ENCODE data around the gene FOSL1.
A peak's percentile ranks its signal among the peaks of the same experiment; 100 is the strongest.

Gene FOSL1

DNA sequence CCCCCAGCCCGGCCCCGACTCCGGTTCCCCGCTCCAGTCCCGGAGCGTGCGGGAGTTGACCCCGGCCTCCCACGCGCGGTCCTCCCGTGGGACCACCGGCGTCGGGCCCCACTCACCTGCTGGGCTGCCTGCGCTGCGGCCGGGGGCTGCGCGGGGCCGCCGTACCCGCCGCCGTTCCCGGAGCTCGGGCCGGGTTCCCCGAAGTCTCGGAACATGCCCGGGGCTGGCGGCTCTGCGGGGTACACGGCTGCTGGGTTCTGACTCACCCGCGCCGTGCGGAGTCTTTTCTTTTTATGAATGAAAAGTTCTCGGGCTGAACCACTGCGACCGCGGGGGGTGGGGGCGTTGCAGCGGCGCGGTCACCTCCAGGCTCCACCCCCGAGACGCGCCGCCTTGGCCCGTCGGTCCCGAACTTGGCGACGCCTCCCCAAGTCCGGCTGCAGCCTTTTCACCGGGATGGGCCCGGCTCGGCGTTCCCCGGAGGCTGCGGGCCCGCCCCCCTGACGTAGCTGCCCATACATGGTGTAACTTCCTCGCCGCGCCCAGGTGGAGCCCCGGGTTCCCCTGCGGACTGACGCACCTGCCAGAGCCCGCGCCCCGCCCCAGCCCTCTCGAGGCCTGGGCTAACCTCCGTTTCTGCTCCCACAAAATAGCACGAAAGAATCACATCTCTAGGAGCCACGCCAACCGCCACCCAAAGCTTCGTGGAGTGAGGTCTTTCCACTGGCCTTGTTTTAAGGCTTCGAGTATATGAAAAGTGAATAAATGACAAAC lies at the start of gene FOSL1:
TSS of gene FOSL1 (minus strand) at position 264 of the 774 bp plus-strand sequence. CDS start at position 215, 49 bp downstream.
- peak; percentile 34 to 69 for DNase-seq

- no peak for DNase-seq
Measured at GRCh38 chr11:65947603-65948125, 47.5 kb upstream of the FOSL1 start.

GRCh38 chr11:65947133-65947532 lies 46.9 kb upstream of the FOSL1 start:
- DNase-seq = no peak

GRCh38 chr11:65946655-65947054 lies 46.5 kb upstream of the FOSL1 start:
- DNase-seq = no peak

GRCh38 chr11:65945941-65946558 lies 45.9 kb upstream of the FOSL1 start:
- no peak for DNase-seq

- no peak for DNase-seq
Measured at GRCh38 chr11:65945430-65945911, 45.3 kb upstream of the FOSL1 start, which contains the start of gene TSGA10IP. TSGA10IP (plus strand) TSS chr11:65945480; CDS start chr11:65945676, 196 bp downstream.

GRCh38 chr11:65944767-65945166 lies 44.6 kb upstream of the FOSL1 start:
- DNase-seq = no peak

- DNase-seq = no peak
Measured at GRCh38 chr11:65944191-65944590, 44.0 kb upstream of the FOSL1 start.

GRCh38 chr11:65942531-65942930 lies 42.3 kb upstream of the FOSL1 start:
- no peak for DNase-seq

DNA sequence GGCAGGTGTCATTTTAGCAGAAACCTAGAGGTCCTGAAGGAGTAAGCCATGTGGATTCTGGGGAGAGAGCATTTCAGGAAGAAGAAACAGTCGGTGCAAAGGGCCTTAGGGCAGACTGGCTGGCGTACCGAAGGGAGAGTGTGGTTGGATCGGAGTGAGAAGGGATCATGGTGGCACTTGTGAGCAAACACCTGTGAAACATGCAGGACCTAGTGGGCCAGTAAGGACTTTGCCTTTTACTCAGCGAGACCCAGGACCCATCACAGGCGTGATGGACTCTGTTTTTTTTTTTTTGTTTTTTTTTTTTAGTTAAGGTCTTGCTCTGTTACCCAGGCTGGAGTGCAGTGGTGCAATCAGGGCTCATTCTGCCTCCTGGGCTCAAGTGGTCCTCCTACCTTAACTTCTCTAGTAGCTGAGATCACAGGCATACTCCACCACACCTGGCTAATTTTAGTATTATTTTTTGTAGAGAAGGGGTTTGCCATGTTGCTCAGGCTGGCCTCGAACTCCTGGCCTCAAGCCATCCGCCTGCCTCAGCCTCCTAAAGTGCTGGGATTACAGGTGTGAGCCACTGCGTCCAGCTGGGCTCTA lies 41.6 kb upstream of the FOSL1 start:
- DNase-seq = no peak

GRCh38 chr11:65937766-65938165 lies 37.6 kb upstream of the FOSL1 start:
- DNase-seq = no peak

DNA sequence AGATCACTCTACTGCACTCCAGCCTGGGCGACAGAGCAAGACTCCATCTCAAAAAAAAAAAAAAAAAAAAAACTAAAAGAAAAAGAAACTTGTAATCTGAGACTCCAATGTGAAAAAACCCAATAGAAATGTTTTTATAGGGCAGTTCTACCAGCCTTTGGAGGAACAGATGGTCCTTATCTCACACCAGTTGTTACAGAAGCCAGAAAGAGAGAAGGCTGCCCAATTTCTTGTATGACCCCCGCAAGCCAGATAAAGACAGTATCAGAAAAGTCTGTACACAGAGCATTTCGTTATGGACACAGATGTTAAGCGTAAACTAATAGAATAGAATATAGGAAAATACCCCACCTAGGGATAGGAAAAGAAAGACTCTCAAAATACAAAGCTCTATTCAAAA lies 33.8 kb upstream of the FOSL1 start:
- DNase-seq = no peak

GRCh38 chr11:65932558-65932919 lies 32.4 kb upstream of the FOSL1 start:
- DNase-seq = no peak

DNA sequence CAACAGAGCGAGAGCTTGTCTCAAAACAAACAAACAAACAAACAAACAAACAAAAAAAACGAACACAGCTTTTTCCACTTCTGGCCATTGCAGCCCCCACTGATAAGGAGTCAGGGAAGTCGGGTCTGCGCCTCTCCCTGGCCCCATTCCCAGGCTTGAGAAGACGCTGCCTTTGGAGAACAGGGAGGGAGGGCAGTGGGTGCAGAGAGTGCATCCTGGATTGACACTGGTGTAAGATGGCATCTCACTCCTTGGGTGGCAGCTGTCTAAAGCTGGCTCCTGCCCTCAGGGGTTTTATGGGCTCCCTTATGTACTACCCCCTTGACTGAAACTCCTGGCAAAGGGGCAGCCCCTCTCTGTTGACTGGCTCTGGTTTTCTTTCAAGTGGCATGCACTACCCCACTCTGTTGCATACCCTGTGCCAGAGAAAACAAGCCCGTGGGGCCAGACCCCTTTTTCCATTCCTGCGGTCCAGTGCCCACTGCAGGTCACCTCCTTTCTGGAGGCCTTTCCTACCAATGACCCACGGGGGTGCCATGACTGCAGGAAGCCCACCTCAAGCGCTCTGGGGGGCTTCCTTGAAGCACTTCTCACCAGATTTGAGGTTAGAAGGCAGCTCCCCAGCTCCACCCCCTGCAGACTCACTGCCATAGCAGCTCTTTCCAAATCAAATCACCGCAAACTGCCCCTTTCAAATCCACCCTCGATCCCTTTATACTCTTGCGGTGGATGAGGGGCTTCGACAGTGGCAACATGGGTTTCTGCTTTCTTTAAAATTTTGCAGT lies 31.8 kb upstream of the FOSL1 start:
- DNase-seq = no peak

DNA sequence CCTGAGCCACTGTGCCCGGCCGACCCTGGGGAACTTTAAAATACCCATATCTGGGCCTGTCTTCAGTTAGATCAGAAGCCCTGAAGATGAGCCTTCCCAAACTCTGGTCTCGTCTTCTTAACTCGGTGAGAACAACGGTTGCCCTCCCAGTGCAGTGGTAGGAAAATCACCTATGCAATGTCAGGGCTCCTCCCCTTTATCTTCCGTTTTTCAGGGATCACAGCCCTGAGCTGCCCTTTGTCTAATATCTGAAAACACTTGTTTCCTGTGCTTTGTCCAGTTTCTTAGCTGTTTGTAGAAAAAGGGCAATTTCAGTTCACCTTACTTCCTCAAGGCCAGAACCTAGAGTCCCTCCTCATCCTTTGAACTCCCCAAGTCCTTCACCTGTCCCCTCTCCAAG lies 28.5 kb upstream of the FOSL1 start:
- no peak for DNase-seq

GRCh38 chr11:65927904-65928397 lies 27.8 kb upstream of the FOSL1 start:
- no peak for DNase-seq

DNA sequence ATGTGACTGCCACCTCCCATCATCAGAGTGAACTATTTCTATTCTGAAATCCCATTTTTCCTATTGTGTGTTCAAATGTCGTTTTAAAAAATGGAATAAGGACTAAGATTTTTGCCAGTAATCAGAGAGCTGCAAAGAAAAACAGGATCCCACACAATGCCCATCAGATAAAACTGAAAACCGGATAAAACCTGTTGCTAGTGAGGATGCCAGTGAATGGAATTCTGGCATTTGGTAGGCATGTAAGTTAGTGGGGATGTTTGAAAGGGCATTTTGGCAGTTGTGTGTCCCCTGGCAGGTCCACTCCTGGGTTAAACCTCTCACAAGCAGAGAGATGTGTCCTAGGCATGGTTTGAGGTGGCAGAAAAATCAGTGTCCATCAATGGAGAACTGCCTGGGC lies 25.2 kb upstream of the FOSL1 start:
- DNase-seq = no peak

- no peak for DNase-seq
Measured at GRCh38 chr11:65922565-65922964, 22.4 kb upstream of the FOSL1 start.

GRCh38 chr11:65921876-65922275 lies 21.7 kb upstream of the FOSL1 start:
- no peak for DNase-seq

DNA sequence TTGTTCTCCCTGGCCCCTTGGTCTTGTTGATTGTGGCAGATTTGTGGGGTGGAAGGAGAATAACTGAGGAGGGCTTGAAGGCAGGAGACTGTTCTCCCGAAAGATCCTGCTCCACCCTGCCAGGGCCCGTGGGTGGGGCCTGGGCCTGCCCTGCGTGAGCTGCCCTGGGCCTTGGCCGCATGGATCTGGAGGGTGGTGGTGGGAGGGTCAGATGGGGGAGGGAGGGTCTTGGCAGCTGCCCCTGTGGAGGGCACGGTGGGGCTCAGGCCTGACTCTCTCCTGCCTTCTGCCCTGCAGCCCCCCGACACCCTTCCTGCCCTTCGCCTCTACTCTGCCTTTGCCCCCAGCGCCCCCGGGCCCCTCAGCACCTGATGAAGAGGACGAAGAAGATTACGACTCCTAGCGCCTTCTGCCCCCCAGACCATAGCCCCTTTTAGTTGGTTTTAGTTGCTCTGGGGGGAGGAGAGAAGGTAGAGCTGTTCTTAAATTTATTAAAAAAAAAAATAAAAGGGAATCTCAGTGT lies 20.9 kb upstream of the FOSL1 start:
- DNase-seq = no peak

DNA sequence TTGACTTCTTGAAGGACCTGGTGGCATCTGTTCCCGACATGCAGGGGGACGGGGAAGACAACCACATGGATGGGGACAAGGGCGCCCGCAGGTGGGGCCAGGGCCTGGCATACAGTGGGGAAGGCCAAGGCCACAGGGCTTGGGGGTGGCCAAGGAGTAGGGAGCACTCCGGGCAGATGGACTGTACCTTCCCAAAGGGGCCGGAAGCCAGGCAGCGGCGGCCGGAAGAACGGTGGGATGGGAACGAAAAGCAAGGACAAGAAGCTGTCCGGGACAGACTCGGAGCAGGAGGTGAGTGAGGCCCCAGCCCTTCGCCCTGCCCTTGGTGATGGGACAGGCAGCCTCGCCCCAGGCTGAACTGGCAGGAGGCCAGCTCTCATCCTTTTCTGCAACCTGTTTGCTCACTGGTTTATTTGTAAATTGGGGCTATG lies 20.2 kb upstream of the FOSL1 start:
- DNase-seq = no peak

- DNase-seq = no peak
Measured at GRCh38 chr11:65919573-65920371, 19.6 kb upstream of the FOSL1 start.
